PFSK-1 (cell line): Measurements from ENCODE around the gene QKI.

Experiments used
- FOXP2 ChIP-seq: optimal IDR thresholded peaks from 2 replicates; pipeline ENCODE3; 2011; ENCODE audit warnings: borderline replicate concordance, control low read depth, inconsistent platforms; ENCODE audit not compliant: insufficient read depth; ENCODE audit errors: extremely low read length, extremely low read depth
- POLR2AphosphoS5 ChIP-seq: IDR thresholded peaks from 2 replicates; pipeline ENCODE4 v1.6.1; 2012; ENCODE audit warnings: low read depth, mild to moderate bottlenecking, control low read depth, low read length, moderate library complexity
- REST ChIP-seq, 2 experiments: IDR thresholded peaks; 2 replicates each; pipeline versions ENCODE4 v1.6.1 to v1.8.0; 2011 to 2012; ENCODE audit warnings: low read depth in 2 of 2, low read length in 2 of 2, control low read depth in 1 of 2, inconsistent platforms in 1 of 2, mild to moderate bottlenecking in 1 of 2, moderate library complexity in 1 of 2; ENCODE audit not compliant: insufficient read depth in 1 of 2
- SIN3A ChIP-seq: IDR thresholded peaks from 2 replicates; pipeline ENCODE4 v1.6.1; 2012; ENCODE audit warnings: mild to moderate bottlenecking, low read length, moderate library complexity, borderline replicate concordance; ENCODE audit not compliant: insufficient read depth
- TAF1 ChIP-seq: IDR thresholded peaks from 2 replicates; pipeline ENCODE4 v1.6.1; 2012; ENCODE audit warnings: low read length, control low read depth, borderline replicate concordance; ENCODE audit not compliant: insufficient read depth

The QKI gene

GRCh38 chr6:163386329-163386908 lies 28.1 kb upstream of the QKI start:
- TF ChIP-seq SIN3A, result no peak

GRCh38 chr6:163387317-163387716 lies 27.2 kb upstream of the QKI start:
- TF ChIP-seq SIN3A (no peak), TAF1 (no peak), POLR2AphosphoS5 (no peak), FOXP2 (no peak), REST (IDR thresholded peaks at IDR 0.05; ENCODE audit: insufficient read depth in 1 of 2, low read depth in 2 of 2, low read length in 2 of 2) (no peak)

GRCh38 chr6:163389354-163389753 lies 25.2 kb upstream of the QKI start:
- TF ChIP-seq FOXP2 (no peak), TAF1 (no peak), REST (IDR thresholded peaks at IDR 0.05; ENCODE audit: insufficient read depth in 1 of 2, low read depth in 2 of 2, low read length in 2 of 2) (no peak), SIN3A (no peak), POLR2AphosphoS5 (no peak)

- TF ChIP-seq POLR2AphosphoS5, result no peak
- TF ChIP-seq SIN3A, result no peak
- no peak for TF ChIP-seq FOXP2
- TF ChIP-seq TAF1, result no peak
- no peak for TF ChIP-seq REST (IDR thresholded peaks at IDR 0.05; ENCODE audit: insufficient read depth in 1 of 2, low read depth in 2 of 2, low read length in 2 of 2)
Observed at GRCh38 chr6:163390770-163391169, 23.7 kb upstream of the QKI start.

GRCh38 chr6:163391985-163392384 lies 22.5 kb upstream of the QKI start:
- TF ChIP-seq REST (IDR thresholded peaks at IDR 0.05; ENCODE audit: insufficient read depth in 1 of 2, low read depth in 2 of 2, low read length in 2 of 2), result no peak
- no peak for TF ChIP-seq SIN3A
- TF ChIP-seq TAF1, result no peak
- TF ChIP-seq POLR2AphosphoS5, result no peak
- no peak for TF ChIP-seq FOXP2
